Middle frontal gyrus (tissue), 1 donor: ENCODE measurements around the gene WDR76.
"Not testable (repeated sequence)": the region's sequence is repeated elsewhere in the genome, so short reads cannot be mapped to it uniquely, and the experiment has no call there.

Source experiments
- DNase-seq: peaks from one replicate; pipeline ENCODE4 v3.0.0-alpha.2; 2015; ENCODE audit warnings: low spot score; ENCODE audit errors: extremely low spot score

The WDR76 gene

GRCh38 chr15:43821505-43821904 lies 5.3 kb upstream of the WDR76 start:
- DNase-seq, result no peak

GRCh38 chr15:43824302-43825246 lies 2.2 kb upstream of the WDR76 start, which contains the start of gene MFAP1:
TSS of gene MFAP1 (minus strand) at chr15:43824690. CDS start at chr15:43824569, 121 bp downstream.
- peak; percentile 93 for DNase-seq

GRCh38 chr15:43825305-43825704 lies 1.5 kb upstream of the WDR76 start:
- not testable (repeated sequence) for DNase-seq

GRCh38 chr15:43826029-43826507 lies 734 bp upstream of the WDR76 start:
- DNase-seq, result no peak

GRCh38 chr15:43828061-43828657 lies 1.4 kb downstream of the WDR76 start:
- DNase-seq, result no peak

GRCh38 chr15:43829951-43830540 lies 3.2 kb downstream of the WDR76 start:
- not testable (repeated sequence) for DNase-seq

GRCh38 chr15:43830691-43831275 lies 4.0 kb downstream of the WDR76 start:
- not testable (repeated sequence) for DNase-seq

GRCh38 chr15:43831519-43832052 lies 4.8 kb downstream of the WDR76 start:
- DNase-seq, result not testable (repeated sequence)

GRCh38 chr15:43832485-43832884 lies 5.7 kb downstream of the WDR76 start:
- DNase-seq, result not testable (repeated sequence)

GRCh38 chr15:43845421-43845820 lies 18.6 kb downstream of the WDR76 start:
- no peak for DNase-seq

- no peak for DNase-seq
Observed at GRCh38 chr15:43851251-43851650, 24.4 kb downstream of the WDR76 start.

- no peak for DNase-seq
Observed at GRCh38 chr15:43852607-43853006, 25.8 kb downstream of the WDR76 start.

- DNase-seq, result no peak
Observed at GRCh38 chr15:43854801-43855200, 28.0 kb downstream of the WDR76 start.

GRCh38 chr15:43859546-43859945 lies 32.7 kb downstream of the WDR76 start:
- no peak for DNase-seq

- DNase-seq, result not testable (repeated sequence)
Observed at GRCh38 chr15:43866636-43867035, 39.8 kb downstream of the WDR76 start.

GRCh38 chr15:43867096-43867495 lies 40.3 kb downstream of the WDR76 start:
- DNase-seq, result no peak

GRCh38 chr15:43868406-43868805 lies 41.6 kb downstream of the WDR76 start:
- DNase-seq, result no peak

GRCh38 chr15:43871835-43872234 lies 45.0 kb downstream of the WDR76 start:
- DNase-seq, result no peak

GRCh38 chr15:43872416-43873020 lies 45.7 kb downstream of the WDR76 start:
- peak; percentile 72 for DNase-seq

- DNase-seq, result no peak
Observed at GRCh38 chr15:43873651-43874050, 46.8 kb downstream of the WDR76 start.

- DNase-seq, result no peak
Observed at GRCh38 chr15:43876872-43877271, 50.1 kb downstream of the WDR76 start.
